Esophagus muscularis mucosa (tissue), 4 donors: ENCODE data around the gene RGL3.

Source experiments
- EP300 ChIP-seq: sonication (generic); formaldehyde crosslinking; IDR thresholded peaks from one replicate; pipeline ENCODE4 v1.6.1; 2017; ENCODE audit warnings: antibody characterized with exemption
- POLR2A ChIP-seq: fragments of 450-650 bp; IDR thresholded peaks from one replicate; pipeline ENCODE4 v1.6.1; 2017; ENCODE audit warnings: antibody characterized with exemption, moderate library complexity, mild to moderate bottlenecking, low read depth
- TF ChIP-seq, protein P1 (sequence below), 3 experiments: fragments of 200-600 bp in 2 of 3; fragments of 450-650 bp in 1 of 3; sonication (generic) in 2 of 3; IDR thresholded peaks; one replicate each; pipeline ENCODE4 v1.5.1; 2017 to 2019; ENCODE audit warnings: antibody characterized with exemption in 3 of 3, mild to moderate bottlenecking in 2 of 3, moderate library complexity in 1 of 3

DNA sequence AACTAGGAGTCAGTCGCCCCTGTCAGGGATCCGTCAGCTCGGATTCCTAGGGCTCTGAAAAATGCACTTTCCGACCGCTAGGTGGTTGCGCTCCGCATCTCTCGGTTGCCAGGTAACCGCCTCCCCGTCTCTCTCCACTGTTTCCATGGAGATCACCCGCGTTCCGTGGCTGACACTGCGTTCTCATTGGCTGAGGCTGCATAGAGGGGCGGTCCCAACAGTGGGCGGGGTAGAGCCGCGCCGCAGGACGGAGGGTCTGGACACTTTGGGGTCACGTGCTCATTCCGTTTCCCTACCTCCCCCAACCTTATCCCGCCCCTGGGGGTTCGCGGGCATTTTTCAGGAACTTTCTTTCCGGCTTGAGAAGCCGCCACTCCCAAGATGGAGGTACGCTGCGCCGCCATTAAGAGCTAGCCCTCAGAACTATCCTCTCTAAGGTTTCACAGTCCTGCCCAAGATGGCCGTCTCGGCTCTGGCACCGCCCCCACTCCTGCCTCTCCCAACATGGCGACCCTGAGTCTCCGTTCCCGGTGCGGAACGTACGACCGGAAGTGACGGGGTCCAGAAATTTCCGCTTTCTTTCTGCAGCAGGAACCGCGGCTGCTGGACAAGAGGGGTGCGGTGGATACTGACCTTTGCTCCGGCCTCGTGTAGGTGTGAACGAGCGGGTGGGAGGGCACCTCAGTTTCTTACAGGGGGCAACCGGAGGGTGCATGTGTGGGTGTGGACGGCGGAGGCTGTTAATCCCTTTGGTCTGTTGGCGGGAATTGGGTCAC is 16.1 kb upstream of the RGL3 start, which contains the start of the genes ODAD3 and PRKCSH:
- TF ChIP-seq, protein P1, sequence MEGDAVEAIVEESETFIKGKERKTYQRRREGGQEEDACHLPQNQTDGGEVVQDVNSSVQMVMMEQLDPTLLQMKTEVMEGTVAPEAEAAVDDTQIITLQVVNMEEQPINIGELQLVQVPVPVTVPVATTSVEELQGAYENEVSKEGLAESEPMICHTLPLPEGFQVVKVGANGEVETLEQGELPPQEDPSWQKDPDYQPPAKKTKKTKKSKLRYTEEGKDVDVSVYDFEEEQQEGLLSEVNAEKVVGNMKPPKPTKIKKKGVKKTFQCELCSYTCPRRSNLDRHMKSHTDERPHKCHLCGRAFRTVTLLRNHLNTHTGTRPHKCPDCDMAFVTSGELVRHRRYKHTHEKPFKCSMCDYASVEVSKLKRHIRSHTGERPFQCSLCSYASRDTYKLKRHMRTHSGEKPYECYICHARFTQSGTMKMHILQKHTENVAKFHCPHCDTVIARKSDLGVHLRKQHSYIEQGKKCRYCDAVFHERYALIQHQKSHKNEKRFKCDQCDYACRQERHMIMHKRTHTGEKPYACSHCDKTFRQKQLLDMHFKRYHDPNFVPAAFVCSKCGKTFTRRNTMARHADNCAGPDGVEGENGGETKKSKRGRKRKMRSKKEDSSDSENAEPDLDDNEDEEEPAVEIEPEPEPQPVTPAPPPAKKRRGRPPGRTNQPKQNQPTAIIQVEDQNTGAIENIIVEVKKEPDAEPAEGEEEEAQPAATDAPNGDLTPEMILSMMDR (IDR thresholded peaks at IDR 0.05), result peak; percentile 72 to 94 (median 94)
- no peak for TF ChIP-seq EP300
- no peak for TF ChIP-seq POLR2A
